ENCODE measurements around the gene NAV3.

NAV3 gene

GRCh38 chr12:78143717-78144116, 313.0 kb downstream of the NAV3 start:
- DNase-seq: no peak

- no peak for DNase-seq
Observed at GRCh38 chr12:78145398-78145797, 314.7 kb downstream of the NAV3 start.

GRCh38 chr12:78146365-78146772, 315.7 kb downstream of the NAV3 start:
- no peak for DNase-seq

- DNase-seq: no peak
Observed at GRCh38 chr12:78149459-78149858, 318.8 kb downstream of the NAV3 start.

GRCh38 chr12:78155546-78155945, 324.9 kb downstream of the NAV3 start:
- DNase-seq: no peak

GRCh38 chr12:78156751-78157150, 326.1 kb downstream of the NAV3 start:
- no peak for DNase-seq

GRCh38 chr12:78157199-78157598, 326.5 kb downstream of the NAV3 start:
- DNase-seq: no peak

- DNase-seq: no peak
Observed at GRCh38 chr12:78164154-78164553, 333.5 kb downstream of the NAV3 start.

GRCh38 chr12:78167510-78167909, 336.8 kb downstream of the NAV3 start:
- no peak for DNase-seq

GRCh38 chr12:78171061-78171460, 340.4 kb downstream of the NAV3 start:
- DNase-seq: no peak

GRCh38 chr12:78176643-78177042, 345.9 kb downstream of the NAV3 start:
- DNase-seq: no peak

- DNase-seq: no peak
Observed at GRCh38 chr12:78177298-78177697, 346.6 kb downstream of the NAV3 start.

GRCh38 chr12:78179346-78179745, 348.7 kb downstream of the NAV3 start:
- DNase-seq: no peak

GRCh38 chr12:78181544-78182162, 351.0 kb downstream of the NAV3 start:
- DNase-seq: peak; percentile 47

GRCh38 chr12:78183824-78184223, 353.1 kb downstream of the NAV3 start:
- DNase-seq: no peak

- DNase-seq: no peak
Observed at GRCh38 chr12:78185109-78185508, 354.4 kb downstream of the NAV3 start.

GRCh38 chr12:78185651-78186050, 355.0 kb downstream of the NAV3 start:
- no peak for DNase-seq

- no peak for DNase-seq
Observed at GRCh38 chr12:78186670-78187069, 356.0 kb downstream of the NAV3 start.

GRCh38 chr12:78187741-78188140, 357.0 kb downstream of the NAV3 start:
- DNase-seq: no peak

- no peak for DNase-seq
Observed at GRCh38 chr12:78189656-78190055, 359.0 kb downstream of the NAV3 start.

GRCh38 chr12:78191611-78192010, 360.9 kb downstream of the NAV3 start:
- no peak for DNase-seq

GRCh38 chr12:78192979-78193378, 362.3 kb downstream of the NAV3 start:
- no peak for DNase-seq

- DNase-seq: no peak
Observed at GRCh38 chr12:78194448-78194847, 363.8 kb downstream of the NAV3 start.

GRCh38 chr12:78198896-78199295, 368.2 kb downstream of the NAV3 start:
- DNase-seq: no peak

GRCh38 chr12:78199926-78200325, 369.2 kb downstream of the NAV3 start:
- no peak for DNase-seq

- DNase-seq: no peak
Observed at GRCh38 chr12:78204926-78205325, 374.2 kb downstream of the NAV3 start.

Measured in NCI-H1436 treated with DMSO at 0.1 percent for 48 hours (cell line).